GM12891 (cell line): ENCODE results near the gene CMSS1.

Source experiments
- PAX5 ChIP-seq: IDR thresholded peaks from 2 replicates; pipeline ENCODE4 v1.6.1; 2011; ENCODE audit warnings: low read length, moderate library complexity, mild to moderate bottlenecking; ENCODE audit not compliant: insufficient read depth, severe bottlenecking
- POLR2A ChIP-seq: IDR thresholded peaks from 2 replicates; pipeline ENCODE4 v1.6.1; 2011; ENCODE audit warnings: low read depth, low read length, control low read depth
- POLR2AphosphoS5 ChIP-seq: IDR thresholded peaks from 2 replicates; pipeline ENCODE4 v1.6.1; 2011; ENCODE audit warnings: low read depth, low read length, control low read depth
- POU2F2 ChIP-seq: IDR thresholded peaks from 2 replicates; pipeline ENCODE4 v1.6.1; 2011; ENCODE audit warnings: low read depth, mild to moderate bottlenecking, control low read depth, low read length, moderate library complexity
- SPI1 ChIP-seq: IDR thresholded peaks from 2 replicates; pipeline ENCODE4 v1.6.1; 2011; ENCODE audit warnings: low read depth, low read length, control low read depth
- TAF1 ChIP-seq: IDR thresholded peaks from 2 replicates; pipeline ENCODE4 v1.6.1; 2011; ENCODE audit warnings: low read depth, low read length, control low read depth

- no peak for TF ChIP-seq POLR2AphosphoS5
- TF ChIP-seq POLR2A = no peak
- no peak for TF ChIP-seq TAF1
- TF ChIP-seq POU2F2 = no peak
- no peak for TF ChIP-seq SPI1
- no peak for TF ChIP-seq PAX5
Observed at GRCh38 chr3:99864289-99864688, 46.6 kb downstream of the CMSS1 start.
